CD4-positive, alpha-beta T cell treated with Interleukin-12 subunit alpha and Interleukin-12 subunit beta, for 1 hour (primary cell): Measurements from ENCODE around the gene DLGAP1.
"Not testable (repeated sequence)": the region's sequence is repeated elsewhere in the genome, so short reads cannot be mapped to it uniquely, and the experiment has no call there.

Experiments
- DNase-seq: peaks from one replicate; pipeline ENCODE4 v3.0.0-alpha.2; 2020

The DLGAP1 gene

DNA sequence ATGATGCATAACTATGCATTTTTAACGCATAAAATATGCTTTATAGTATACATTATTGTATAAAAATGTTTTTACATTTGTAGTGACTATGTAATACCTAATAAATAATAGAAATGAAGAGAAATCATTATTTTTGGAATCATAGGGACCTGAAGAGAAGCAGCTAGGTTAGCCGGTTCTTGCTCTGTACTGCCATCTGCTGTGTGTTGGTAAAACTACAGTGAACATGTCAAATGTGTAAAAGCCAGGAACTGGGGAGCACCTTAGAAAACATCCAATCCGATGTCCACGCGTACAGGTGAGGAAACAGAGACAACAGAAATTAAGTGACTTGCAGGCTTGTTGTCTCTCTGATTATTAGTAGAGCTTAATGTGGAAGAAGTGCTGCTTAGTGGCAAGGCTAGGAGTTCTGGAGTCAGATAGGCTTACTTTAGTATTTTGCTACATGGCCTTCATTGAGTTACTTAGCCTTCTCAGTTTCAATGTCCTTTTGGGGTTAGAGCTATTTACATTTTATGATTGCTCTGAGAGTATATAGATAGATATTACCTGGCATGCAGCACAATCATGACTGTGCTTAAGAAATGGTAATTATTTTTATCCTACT is 386.5 kb downstream of the DLGAP1 start:
- peak; percentile 26 for DNase-seq

DNA sequence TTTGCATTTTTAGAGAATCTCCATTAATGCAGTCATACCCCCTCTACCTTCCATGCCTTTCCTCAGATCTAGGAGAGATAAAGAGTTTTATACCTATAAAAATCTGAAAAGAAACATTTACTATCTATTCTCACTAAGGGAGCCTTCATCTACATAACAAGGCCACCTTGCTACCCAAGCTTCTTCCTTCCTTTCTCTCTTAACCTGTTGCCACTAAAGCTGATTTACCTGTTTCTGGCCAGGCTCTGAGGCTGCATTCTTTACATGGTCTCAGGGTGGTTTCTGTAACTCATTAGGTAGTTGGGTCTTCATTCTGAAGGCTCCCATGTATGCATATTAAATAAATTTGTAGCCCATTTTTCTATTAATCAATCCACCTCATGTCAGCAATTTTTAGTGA is 391.6 kb downstream of the DLGAP1 start:
- no peak for DNase-seq

DNA sequence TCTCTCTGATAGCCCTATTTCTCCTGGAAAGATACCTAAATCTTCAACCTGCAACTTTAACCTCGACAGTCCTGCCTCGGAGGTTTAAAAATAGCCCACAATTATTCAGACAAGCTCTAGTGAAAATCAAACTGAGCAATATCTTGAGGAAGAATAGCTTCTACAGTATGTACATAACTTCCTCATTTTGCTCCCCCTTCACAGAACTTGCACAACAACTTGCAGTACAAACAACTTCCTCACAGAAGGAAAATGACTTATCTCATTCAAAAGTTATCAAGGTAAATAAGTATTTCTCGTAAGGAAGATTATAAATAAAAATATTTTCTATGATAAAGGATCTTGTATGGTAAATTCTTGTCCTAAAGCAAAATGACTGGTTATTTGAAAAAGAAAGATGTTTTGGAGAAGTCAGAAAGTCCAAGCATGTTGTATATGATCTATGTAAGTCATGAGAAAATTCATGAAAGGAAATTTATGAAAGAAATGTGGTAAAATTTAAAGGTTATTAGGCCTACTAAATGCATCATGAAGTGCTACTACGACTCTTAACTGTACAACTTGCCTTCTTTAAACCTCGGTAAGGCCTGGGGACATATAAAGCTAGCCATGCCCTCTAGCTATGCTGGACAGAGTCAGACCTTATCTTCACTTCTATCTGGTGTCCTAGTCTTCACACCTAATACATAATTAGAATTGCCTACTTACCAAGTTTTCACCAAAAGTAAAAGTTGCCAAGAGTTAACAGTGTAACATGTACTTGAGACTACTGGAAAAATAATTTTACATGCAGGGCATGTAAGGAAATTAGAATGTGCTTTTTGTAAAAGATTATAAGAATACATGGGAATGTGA is 394.5 kb downstream of the DLGAP1 start:
- DNase-seq = no peak

DNA sequence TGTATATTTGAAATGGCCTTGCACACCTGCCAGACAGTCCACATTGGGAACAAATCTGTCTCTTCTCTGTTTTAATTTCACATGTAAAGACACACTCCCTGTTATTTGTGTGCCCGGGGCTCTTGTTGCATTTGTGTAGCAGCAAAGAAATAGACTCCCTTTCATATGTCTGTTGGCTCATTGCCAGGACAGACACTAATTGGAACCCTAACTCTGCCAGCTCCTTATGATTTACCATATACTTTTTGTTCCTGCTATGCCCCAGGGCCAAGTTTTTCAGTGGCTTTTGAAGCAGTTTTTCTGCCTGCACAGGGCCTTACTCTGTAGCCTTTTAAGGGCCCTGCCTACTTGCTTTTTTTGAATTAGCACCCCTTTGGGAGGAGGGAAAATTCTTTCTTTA is 396.9 kb downstream of the DLGAP1 start:
- no peak for DNase-seq

- DNase-seq = no peak
Measured at GRCh38 chr18:4040391-4041092, 414.6 kb downstream of the DLGAP1 start.

GRCh38 chr18:4035521-4035920 is 419.6 kb downstream of the DLGAP1 start:
- DNase-seq = no peak

GRCh38 chr18:4034815-4035214 is 420.3 kb downstream of the DLGAP1 start:
- not testable (repeated sequence) for DNase-seq

- DNase-seq = no peak
Measured at GRCh38 chr18:4026542-4026941, 428.6 kb downstream of the DLGAP1 start.

DNA sequence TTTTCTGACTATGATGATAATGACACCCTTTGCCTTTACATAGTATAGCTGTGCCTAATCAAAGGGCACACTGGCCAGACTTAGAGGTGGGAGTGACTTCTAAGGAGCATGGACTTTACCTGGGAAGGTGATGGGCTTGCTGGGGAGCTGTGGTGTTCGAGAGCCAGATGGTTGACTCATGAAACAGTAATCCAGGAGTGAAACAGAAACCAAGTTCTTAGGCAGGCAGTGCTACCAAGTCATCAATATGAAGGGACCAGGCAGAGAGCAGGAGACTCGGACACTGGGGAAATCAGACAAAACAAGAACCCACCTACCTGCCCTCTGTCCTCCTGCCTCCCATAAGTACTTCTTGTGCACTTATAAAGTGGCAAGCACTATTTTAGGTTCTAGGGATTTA is 430.4 kb downstream of the DLGAP1 start:
- no peak for DNase-seq

DNA sequence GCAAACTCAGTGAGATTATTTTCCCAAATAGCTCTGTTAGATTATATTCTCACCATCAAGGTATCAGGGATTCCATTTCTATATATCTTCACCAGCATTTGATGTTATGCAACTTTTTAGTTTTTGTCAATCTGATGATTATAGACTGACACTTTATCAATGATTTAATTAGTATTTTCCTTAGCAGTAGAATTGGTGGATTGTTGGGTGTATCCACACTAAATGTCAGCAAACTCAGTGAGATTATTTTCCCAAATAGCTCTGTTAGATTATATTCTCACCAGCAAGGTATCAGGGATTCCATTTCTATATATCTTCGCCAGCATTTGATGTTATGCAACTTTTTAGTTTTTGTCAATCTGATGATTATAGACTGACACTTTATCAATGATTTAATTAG is 432.4 kb downstream of the DLGAP1 start:
- not testable (repeated sequence) for DNase-seq

GRCh38 chr18:4020026-4020425 is 435.1 kb downstream of the DLGAP1 start:
- DNase-seq = no peak

- DNase-seq = peak; percentile 2
Measured at GRCh38 chr18:4017480-4017879, 437.6 kb downstream of the DLGAP1 start.

GRCh38 chr18:4016391-4017049 is 438.6 kb downstream of the DLGAP1 start:
- DNase-seq = no peak

DNA sequence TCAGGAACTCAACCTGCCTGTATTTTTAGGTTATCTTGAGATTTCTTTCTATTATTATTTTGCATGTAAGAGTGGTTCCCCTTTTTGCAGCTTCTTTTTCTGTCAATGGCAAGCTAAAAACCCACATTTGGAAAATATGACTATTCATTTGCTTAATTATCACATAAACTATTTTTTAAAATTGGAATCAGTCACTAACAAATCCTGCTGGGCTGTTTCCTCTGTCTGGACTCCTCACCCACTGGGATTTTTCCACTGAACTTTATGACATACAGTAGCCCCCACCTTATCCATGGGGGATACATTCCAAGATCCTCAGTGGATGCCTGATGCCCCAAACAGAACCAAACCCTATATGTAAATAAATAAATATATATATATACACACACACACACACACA is 447.3 kb downstream of the DLGAP1 start:
- DNase-seq = no peak

DNA sequence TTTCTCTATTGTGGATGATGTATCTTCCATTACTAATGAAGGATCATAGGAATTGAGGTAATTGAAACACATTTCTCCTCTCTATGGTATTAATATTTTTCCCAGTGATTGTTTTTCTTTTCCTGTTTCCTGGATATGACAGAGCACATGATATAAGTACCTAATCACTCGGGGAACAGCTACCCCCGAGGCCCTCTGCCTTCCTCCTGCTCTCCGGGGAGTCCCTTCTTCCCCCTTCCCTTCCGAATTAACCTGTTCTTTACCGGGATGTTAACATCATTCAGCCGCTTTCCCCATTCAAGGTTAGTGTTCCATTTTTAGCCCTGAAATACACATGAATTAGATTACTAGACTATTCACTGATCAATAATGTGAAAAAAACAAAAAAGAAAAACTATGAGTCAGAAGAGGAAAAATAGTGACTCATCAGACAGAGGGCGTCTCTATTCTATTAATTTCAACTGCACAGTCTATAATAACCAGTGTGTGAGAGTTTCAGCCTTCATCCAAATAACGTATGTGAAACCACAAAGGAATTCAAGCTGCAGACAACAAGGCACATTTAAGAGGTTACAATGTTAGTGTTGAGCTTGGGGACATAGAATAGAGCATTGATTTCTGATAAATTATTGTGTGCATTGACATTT is 450.8 kb downstream of the DLGAP1 start:
- DNase-seq = no peak

GRCh38 chr18:3998698-3999333 is 456.3 kb downstream of the DLGAP1 start:
- DNase-seq = peak; percentile 30

- DNase-seq = peak; percentile 60
Measured at GRCh38 chr18:3995476-3996102, 459.5 kb downstream of the DLGAP1 start.

DNA sequence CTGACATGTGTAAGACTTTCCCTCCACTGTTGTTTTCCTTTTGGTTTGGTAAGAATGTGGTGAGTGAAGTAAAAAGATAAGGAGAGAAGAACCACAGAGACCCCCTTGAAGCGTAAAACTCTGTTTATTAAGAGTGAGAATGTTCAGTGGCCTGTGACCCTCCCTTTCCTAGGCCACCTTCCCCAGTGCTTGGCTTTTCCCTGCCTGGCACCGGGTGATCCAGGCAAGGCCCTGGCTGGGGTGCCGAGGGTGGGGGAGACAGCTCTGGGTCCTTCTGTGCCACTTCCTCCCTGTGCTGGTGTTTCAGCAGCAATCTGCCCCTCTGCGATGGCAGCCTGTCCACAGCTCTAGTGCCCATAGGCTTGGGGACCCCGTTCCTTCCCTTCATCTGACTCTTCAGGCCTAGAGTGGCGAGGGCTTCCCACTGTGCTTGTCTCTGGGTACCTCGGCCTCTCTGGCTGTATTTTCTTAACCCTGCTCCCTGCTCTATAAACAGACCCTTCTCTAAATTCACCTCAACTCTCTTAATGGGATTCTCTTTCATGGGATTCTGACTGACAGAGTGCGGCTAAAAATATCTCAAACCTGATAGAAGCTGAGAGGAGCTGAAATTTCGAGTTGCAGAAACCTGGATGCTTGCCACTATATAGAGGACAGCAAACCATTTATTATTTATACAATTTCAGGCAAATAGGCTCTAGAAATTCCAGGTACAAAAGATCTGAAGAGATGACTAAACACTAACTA is 461.0 kb downstream of the DLGAP1 start:
- no peak for DNase-seq

DNA sequence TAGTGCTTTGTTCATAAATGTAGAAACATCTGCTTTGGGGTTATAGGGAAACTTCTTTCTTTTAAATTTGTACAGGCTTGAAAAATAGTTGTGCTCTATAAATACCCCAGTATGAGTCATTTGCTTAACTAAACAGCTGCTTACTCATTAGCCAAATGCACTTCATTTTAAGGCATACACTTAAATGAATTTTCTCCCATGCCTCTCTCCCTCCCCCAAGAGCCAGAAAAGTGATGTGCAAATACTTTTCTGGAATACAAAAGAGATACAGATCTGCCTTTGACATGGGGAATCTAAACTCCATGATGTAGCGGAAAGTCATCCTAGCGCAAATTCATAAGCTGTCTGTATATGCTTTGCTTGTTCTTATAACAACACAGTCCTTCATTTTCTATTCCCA is 469.4 kb downstream of the DLGAP1 start:
- no peak for DNase-seq

GRCh38 chr18:3985020-3985419 is 470.1 kb downstream of the DLGAP1 start:
- peak; percentile 7 for DNase-seq

GRCh38 chr18:3984163-3984757 is 470.8 kb downstream of the DLGAP1 start:
- DNase-seq = no peak
